Omental fat pad (tissue), 4 donors: ENCODE measurements around the gene SNX14. TPM values are rescaled to one million over a fixed set of nuclear protein-coding genes. Genes with fewer than 3 reads are reported as not detected.
"Not testable (repeated sequence)": the region's sequence is repeated elsewhere in the genome, so short reads cannot be mapped to it uniquely, and the experiment has no call there.

Source experiments
- ATAC-seq: fragments of 150-250 bp; one replicate; pipeline ENCODE4 v1.9.1; 2016; ENCODE audit warnings: mild to moderate bottlenecking, moderate library complexity; ENCODE audit not compliant: low FRiP score
- DNase-seq: peaks from one replicate; pipeline ENCODE4 v3.0.0-alpha.2; 2019; ENCODE audit warnings: low spot score
- CTCF ChIP-seq, 3 donors: fragments of 450-650 bp; IDR thresholded peaks; one replicate each; pipeline ENCODE4 v1.5.1; 2016 to 2017; ENCODE audit warnings: antibody characterized with exemption in 3 of 3, mild to moderate bottlenecking in 3 of 3, moderate library complexity in 2 of 3
- total RNA-seq, 4 donors: library from RNA; depleted of rRNA; stranded (reverse); fragments of >200 nt; gene quantifications; one replicate each; pipeline ENCODE4 v1.1.0, GENCODE V29; 2016

The SNX14 gene
- total RNA-seq, 4 donors from 2014 or later: 62.8 to 97.6 (median 85.9) TPM

GRCh38 chr6:85552652-85553051 lies 41.0 kb downstream of the SNX14 start:
- no peak for DNase-seq
- ATAC-seq: no peak
- TF ChIP-seq CTCF (IDR thresholded peaks at IDR 0.05): no peak

- ATAC-seq: no peak
- no peak for TF ChIP-seq CTCF (IDR thresholded peaks at IDR 0.05)
- no peak for DNase-seq
Measured at GRCh38 chr6:85551264-85551663, 42.4 kb downstream of the SNX14 start.

DNA sequence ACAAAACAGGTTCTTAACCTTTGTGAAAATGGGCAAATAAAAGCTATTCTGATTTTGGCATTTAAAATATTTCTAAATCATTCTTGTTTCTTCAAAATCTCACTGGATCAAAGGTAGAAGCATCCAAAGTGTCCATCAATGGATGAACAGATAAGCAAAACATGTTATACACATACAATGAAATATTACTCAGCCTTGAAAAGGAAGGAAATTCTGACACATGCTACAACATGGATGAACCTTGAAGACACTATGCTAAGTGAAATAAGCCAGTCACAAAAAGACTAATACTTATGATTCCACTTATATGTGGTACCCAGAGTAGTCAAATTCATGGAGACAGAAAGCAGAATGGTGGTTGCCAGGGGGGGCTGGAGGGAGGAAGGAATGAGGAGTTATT lies 45.9 kb downstream of the SNX14 start:
- DNase-seq: no peak
- ATAC-seq: no peak
- TF ChIP-seq CTCF (IDR thresholded peaks at IDR 0.05): no peak

DNA sequence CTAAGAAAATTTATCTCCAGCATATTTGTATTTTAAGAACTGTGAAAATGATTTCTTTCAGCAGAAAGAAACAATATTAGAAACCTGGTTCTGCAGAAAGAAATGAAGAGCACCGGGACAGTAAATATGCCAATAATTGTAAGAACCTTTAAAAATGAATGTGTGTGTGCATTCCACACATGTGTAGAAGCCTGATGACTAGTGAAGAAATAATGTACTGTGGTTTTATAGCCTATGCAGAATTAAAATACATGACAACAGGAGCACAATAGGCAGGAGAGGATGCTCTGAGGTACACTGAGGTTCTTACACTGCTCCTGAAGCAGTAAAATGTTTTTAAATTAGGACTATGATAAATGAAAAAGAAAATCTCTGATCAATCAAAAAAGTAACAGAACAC lies 48.9 kb downstream of the SNX14 start:
- DNase-seq (no peak), ATAC-seq (no peak)
- no peak for TF ChIP-seq CTCF (IDR thresholded peaks at IDR 0.05)

DNA sequence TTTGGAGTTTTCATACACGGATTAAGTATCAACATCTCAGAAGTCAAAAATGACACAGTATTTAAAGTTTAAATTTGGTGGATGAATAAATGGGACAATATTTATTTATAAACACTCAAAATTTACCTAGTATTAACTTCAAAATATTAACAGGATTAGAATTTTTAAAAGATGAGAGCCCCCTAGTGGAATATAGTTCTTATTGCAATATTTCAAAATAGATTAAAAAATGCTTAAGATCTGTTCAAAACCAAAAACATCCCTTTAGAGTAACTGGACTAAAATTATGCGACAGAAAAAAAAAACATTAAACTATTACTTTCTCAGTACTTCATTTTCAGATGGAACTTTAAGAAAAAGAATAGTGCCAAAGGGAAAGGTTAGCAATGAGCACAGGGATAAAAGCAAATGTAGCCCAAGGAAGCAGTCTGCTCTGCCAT lies 56.6 kb downstream of the SNX14 start:
- ATAC-seq (no peak), DNase-seq (no peak)
- TF ChIP-seq CTCF (IDR thresholded peaks at IDR 0.05): no peak

DNA sequence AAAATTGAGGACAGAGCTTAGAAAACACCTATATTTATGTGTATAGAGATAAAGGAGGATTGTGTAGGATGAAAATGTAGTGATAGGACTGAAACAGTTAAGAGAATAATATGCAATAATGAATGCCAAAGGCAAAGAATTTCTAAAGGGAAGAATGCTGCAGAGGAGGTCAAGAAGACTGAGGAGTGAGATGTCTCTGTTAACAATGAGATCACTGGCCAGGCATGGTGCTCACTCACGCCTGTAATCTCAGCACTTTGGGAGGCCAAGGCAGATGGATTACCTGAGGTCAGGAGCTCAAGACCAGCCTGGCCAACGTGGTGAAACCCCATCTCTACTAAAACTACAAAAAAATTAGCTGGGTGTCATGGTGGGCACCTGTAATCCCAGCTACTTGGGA lies 69.4 kb downstream of the SNX14 start:
- not testable (repeated sequence) for ATAC-seq

GRCh38 chr6:85516168-85516567 lies 77.5 kb downstream of the SNX14 start:
- TF ChIP-seq CTCF (IDR thresholded peaks at IDR 0.05): no peak
- ATAC-seq (no peak), DNase-seq (no peak)

More for the DNA sequence above, 69.4 kb downstream of the SNX14 start:
- not testable (repeated sequence) for DNase-seq
